Measurements from ENCODE around the gene DGKQ.

GRCh38 chr4:930028-930551 is 43.3 kb downstream of the DGKQ start:
- no peak for TF ChIP-seq CTCF (IDR thresholded peaks at IDR 0.05; ENCODE audit: low read depth, low read length)
- no peak for TF ChIP-seq EZH2phosphoT487 (IDR thresholded peaks at IDR 0.05; ENCODE audit: low read depth)
